Fibroblast of the aortic adventitia (primary cell): ENCODE measurements around the gene TWIST2. TPM values are rescaled to one million over a fixed set of nuclear protein-coding genes. Genes with fewer than 3 reads are reported as not detected.
A peak's percentile ranks its signal among the peaks of the same experiment; 100 is the strongest.

Experiments
- DNase-seq: peaks from one replicate; pipeline ENCODE4 v3.0.0-alpha.2; 2010; ENCODE audit warnings: low read depth
- H3K4me3 ChIP-seq: 2 replicates; pipeline ENCODE4 v1.5.1; 2011; ENCODE audit warnings: low read depth, mild to moderate bottlenecking, control low read depth, low read length, moderate library complexity
- CTCF ChIP-seq: IDR thresholded peaks from 2 replicates; pipeline ENCODE4 v1.5.1; 2011; ENCODE audit warnings: mild to moderate bottlenecking, low read length, control low read depth, inconsistent platforms; ENCODE audit not compliant: insufficient read depth
- total RNA-seq: library from RNA; depleted of rRNA; stranded (reverse); fragments of >200 nt; gene quantifications from 2 replicates; pipeline ENCODE4 v1.2.3, GENCODE V29; 2012; ENCODE audit warnings: low replicate concordance

TWIST2 gene
- total RNA-seq, 1 donor: 64.1 TPM

- no peak overlapping the region for H3K4me3 ChIP-seq
- TF ChIP-seq CTCF: no peak
- peak; percentile 69 for DNase-seq
These were observed 36.6 kb upstream of the TWIST2 start for GRCh38 chr2:238811293-238811692.

GRCh38 chr2:238811759-238812158, 36.1 kb upstream of the TWIST2 start:
- no peak overlapping the region for H3K4me3 ChIP-seq
- peak; percentile 54 for DNase-seq
- TF ChIP-seq CTCF: no peak

- no peak for TF ChIP-seq CTCF
- H3K4me3 ChIP-seq: no peak overlapping the region
- no peak for DNase-seq
These were observed 34.8 kb upstream of the TWIST2 start for GRCh38 chr2:238813109-238813508.

- no peak overlapping the region for H3K4me3 ChIP-seq
- no peak for DNase-seq
- no peak for TF ChIP-seq CTCF
These were observed 33.1 kb upstream of the TWIST2 start for GRCh38 chr2:238814815-238815214.

DNA sequence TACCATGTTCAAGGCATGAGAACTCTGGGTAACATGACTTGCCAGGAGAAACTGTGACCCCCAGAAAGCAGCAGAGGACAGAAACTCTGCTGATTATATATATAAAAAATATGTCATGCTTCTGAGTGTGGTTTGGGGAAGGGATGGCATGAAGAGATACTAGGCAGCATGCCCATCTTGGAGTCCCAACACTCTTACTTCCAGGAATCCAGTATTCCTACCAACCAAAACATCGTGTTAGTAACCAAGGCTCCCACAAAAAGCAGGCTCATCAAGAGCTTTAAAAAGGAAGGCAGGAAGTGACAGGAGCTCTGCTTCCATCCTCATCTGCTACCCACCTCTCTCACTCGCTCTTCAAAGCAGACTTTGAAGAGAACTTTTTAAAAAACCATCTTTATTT, 31.6 kb upstream of the TWIST2 start:
- DNase-seq: no peak
- no peak for TF ChIP-seq CTCF
- H3K4me3 ChIP-seq: no peak overlapping the region

DNA sequence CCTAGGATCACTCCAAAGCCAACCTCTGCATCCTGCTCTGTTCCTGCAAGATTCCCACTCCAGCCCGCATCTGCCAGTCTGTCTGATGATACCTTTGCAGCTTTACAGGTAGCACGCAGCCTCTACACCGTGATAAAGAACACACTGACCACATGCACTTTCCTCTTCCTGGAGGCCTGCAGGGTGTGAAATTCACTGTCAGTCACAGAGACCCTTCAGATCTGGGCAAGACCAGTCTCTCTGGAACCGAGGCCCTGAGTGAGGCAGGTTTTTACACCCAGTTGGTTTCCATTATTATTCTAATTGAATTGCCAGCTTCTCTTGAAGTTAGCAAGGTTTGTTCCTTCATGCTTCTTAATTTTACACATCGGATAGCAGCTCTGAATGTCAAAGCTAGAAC, 30.5 kb upstream of the TWIST2 start:
- TF ChIP-seq CTCF: no peak
- H3K4me3 ChIP-seq: no peak overlapping the region
- DNase-seq: no peak

GRCh38 chr2:238817891-238818290, 30.0 kb upstream of the TWIST2 start:
- TF ChIP-seq CTCF: no peak
- no peak for DNase-seq
- no peak overlapping the region for H3K4me3 ChIP-seq
